CD4-positive, alpha-beta T cell (primary cell): ENCODE measurements around the gene TEX50. TPM values are rescaled to one million over a fixed set of nuclear protein-coding genes. Genes with fewer than 3 reads are reported as not detected.

Source experiments
- ATAC-seq: fragments of 200-7000 bp; cut with Tn5 transposase; one replicate; pipeline ENCODE4 v1.10.0; 2022; ENCODE audit warnings: mild to moderate bottlenecking; ENCODE audit not compliant: poor library complexity
- CTCF ChIA-PET: fragments of 350-600 bp; sonication (Branson Sonifier 250); formaldehyde crosslinking; loops from one replicate; lab custom pipeline; 2021; ENCODE audit warnings: antibody characterized with exemption, inconsistent platforms; lab: Charles Lee
- POLR2A ChIA-PET: fragments of 350-600 bp; sonication (Branson Sonifier 250); formaldehyde crosslinking; loops from one replicate; lab custom pipeline; 2021; ENCODE audit warnings: antibody characterized with exemption, inconsistent platforms; lab: Charles Lee
- DNase-seq, 14 experiments: peaks; one replicate each; pipeline ENCODE4 v3.0.0-alpha.2; 2013 to 2020; ENCODE audit warnings: mixed read lengths in 2 of 14
- H3K27ac ChIP-seq, 2 donors: one replicate each; pipeline versions ENCODE4 v1.5.1 to v1.7.0; 2013; ENCODE audit warnings: low read length in 2 of 2, low read depth in 1 of 2, mild to moderate bottlenecking in 1 of 2
- H3K27me3 ChIP-seq, 2 experiments: 1 replicate in 1 of 2; 2 replicates in 1 of 2; pipeline versions ENCODE4 v1.6.1 to v1.7.0; 2013; ENCODE audit warnings: low read length in 2 of 2, control low read depth in 1 of 2, mild to moderate bottlenecking in 1 of 2, moderate library complexity in 1 of 2; ENCODE audit not compliant: insufficient read depth in 2 of 2, control insufficient read depth in 1 of 2
- H3K36me3 ChIP-seq: one replicate; pipeline ENCODE4 v1.6.1; 2013; ENCODE audit warnings: low read length, control low read depth; ENCODE audit not compliant: insufficient read depth
- H3K4me1 ChIP-seq: one replicate; pipeline ENCODE4 v1.6.1; 2013; ENCODE audit warnings: low read length, control low read depth; ENCODE audit not compliant: insufficient read depth
- H3K4me3 ChIP-seq: one replicate; pipeline ENCODE4 v1.5.1; 2013; ENCODE audit warnings: mild to moderate bottlenecking, low read length, moderate library complexity
- H3K9me3 ChIP-seq, 2 experiments: 1 replicate in 1 of 2; 2 replicates in 1 of 2; pipeline versions ENCODE4 v1.6.1 to v1.7.0; 2013; ENCODE audit warnings: low read length in 2 of 2, mild to moderate bottlenecking in 2 of 2, control low read depth in 1 of 2, moderate library complexity in 1 of 2; ENCODE audit not compliant: control insufficient read depth in 1 of 2, insufficient read depth in 1 of 2
- H3K27ac Mint-ChIP-seq: one replicate; pipeline ENCODE4 v1.8.0; 2020; ENCODE audit warnings: mixed read lengths
- H3K27me3 Mint-ChIP-seq: one replicate; pipeline ENCODE4 v1.8.0; 2021; ENCODE audit warnings: mixed read lengths
- H3K36me3 Mint-ChIP-seq: one replicate; pipeline ENCODE4 v1.8.0; 2021; ENCODE audit warnings: low read depth, mixed read lengths
- H3K4me1 Mint-ChIP-seq: one replicate; pipeline ENCODE4 v1.8.0; 2021; ENCODE audit warnings: low read depth, mixed read lengths
- H3K4me3 Mint-ChIP-seq: one replicate; pipeline ENCODE4 v1.8.0; 2020; ENCODE audit warnings: mild to moderate bottlenecking, mixed read lengths
- H3K9me3 Mint-ChIP-seq: one replicate; pipeline ENCODE4 v1.8.0; 2020; ENCODE audit warnings: mixed read lengths
- CTCF ChIP-seq: fragments of 200-600 bp; IDR thresholded peaks from one replicate; pipeline ENCODE4 v1.8.0; 2022; ENCODE audit warnings: antibody characterized with exemption, mild to moderate bottlenecking
- intact Hi-C, 2 experiments: fragments of 100-400 bp; cut with DNase I in 1 of 2; cut with micrococcal nuclease in 1 of 2; formaldehyde crosslinking; loops; one replicate each; pipeline versions ENCODE4 v1.15.1 to v1.9.0; 2023 to 2025; cut with DNase I, micrococcal nuclease
- total RNA-seq, 174 experiments: library from RNA in 2 of 174; stranded (reverse) in 2 of 174; gene quantifications; one replicate each; pipeline ENCODE4 v1.2.3 and lab custom pipeline; 2021 to 2026

Gene TEX50
- total RNA-seq, 2 experiments from 2014 or later, result not detected

GRCh38 chr1:173646656-173647055 is 11.5 kb downstream of the TEX50 start:
- no peak for TF ChIP-seq CTCF
- ChIA-PET POLR2A (no interaction called here), CTCF (interaction anchor here (0.6 to 1.3 kb wide), 2 partner anchors 10 to 1038 kb away, joined by 3 to 6 read pairs; no protein-coding TSS in a partner anchor)
- H3K27me3 ChIP-seq, result no peaks in the 10 kb centered on the region
- Mint-ChIP-seq H3K4me3 (no peak overlapping the region), H3K9me3 (no peaks in the 10 kb centered on the region), H3K36me3 (no peaks in the 10 kb centered on the region), H3K27me3 (no peaks in the 10 kb centered on the region), H3K4me1 (no peaks in the 10 kb centered on the region), H3K27ac (no peak overlapping the region)
- intact Hi-C loops, result no loop called here
- no peaks in the 10 kb centered on the region for H3K4me1 ChIP-seq
- H3K9me3 ChIP-seq, result no peaks in the 10 kb centered on the region
- H3K27ac ChIP-seq, result no peak overlapping the region
- no peaks in the 10 kb centered on the region for H3K36me3 ChIP-seq
- no peak overlapping the region for H3K4me3 ChIP-seq
- no peak for DNase-seq
- no peak for ATAC-seq

- H3K9me3 Mint-ChIP-seq, result no peaks in the 10 kb centered on the region
- TF ChIP-seq CTCF, result no peak
- H3K4me1 Mint-ChIP-seq, result no peaks in the 10 kb centered on the region
- H3K27ac ChIP-seq, result no peak overlapping the region
- no peaks in the 10 kb centered on the region for H3K36me3 Mint-ChIP-seq
- no peak overlapping the region for H3K4me3 Mint-ChIP-seq
- POLR2A ChIA-PET, result no interaction called here
- no peaks in the 10 kb centered on the region for H3K4me1 ChIP-seq
- CTCF ChIA-PET, result no interaction called here
- no peaks in the 10 kb centered on the region for H3K9me3 ChIP-seq
- ATAC-seq, result no peak
- H3K27me3 Mint-ChIP-seq, result no peaks in the 10 kb centered on the region
- intact Hi-C loops, result no loop called here
- no peak overlapping the region for H3K27ac Mint-ChIP-seq
- no peak for DNase-seq
- H3K27me3 ChIP-seq, result no peaks in the 10 kb centered on the region
- no peak overlapping the region for H3K4me3 ChIP-seq
- no peaks in the 10 kb centered on the region for H3K36me3 ChIP-seq
These were observed 13.9 kb downstream of the TEX50 start for GRCh38 chr1:173648880-173649605.

GRCh38 chr1:173660306-173660705 is 25.2 kb downstream of the TEX50 start:
- no peaks in the 10 kb centered on the region for H3K36me3 ChIP-seq
- Mint-ChIP-seq H3K4me3 (no peak overlapping the region), H3K36me3 (no peaks in the 10 kb centered on the region), H3K27ac (no peak overlapping the region), H3K4me1 (no peaks in the 10 kb centered on the region), H3K9me3 (no peaks in the 10 kb centered on the region), H3K27me3 (peaks cover 6% of the 10 kb centered on the region)
- H3K4me3 ChIP-seq, result no peak overlapping the region
- no peaks in the 10 kb centered on the region for H3K27me3 ChIP-seq
- no peak for TF ChIP-seq CTCF
- no peak for ATAC-seq
- H3K27ac ChIP-seq, result no peak overlapping the region
- peaks cover 4 to 8% of the 10 kb centered on the region in 2 experiments for H3K9me3 ChIP-seq
- DNase-seq, result no peak
- ChIA-PET CTCF (no interaction called here), POLR2A (no interaction called here)
- H3K4me1 ChIP-seq, result no peaks in the 10 kb centered on the region
- intact Hi-C loops, result no loop called here
